Astrocyte of the cerebellum (primary cell): ENCODE results near the gene SGMS1.

Experiments
- DNase-seq: peaks from one replicate; pipeline ENCODE4 v3.0.0-alpha.2; 2011; ENCODE audit warnings: low read depth
- H3K4me3 ChIP-seq: 2 replicates; pipeline ENCODE4 v1.5.1; 2011; ENCODE audit warnings: mild to moderate bottlenecking, low read depth, low read length, moderate library complexity
- in situ Hi-C: cut with HindIII; loops from 2 replicates; pipeline ENCODE4 v1.10.0; 2017; ENCODE audit warnings: low sequenced_read_pairs
- TF ChIP-seq, protein P1 (sequence below): IDR thresholded peaks from 2 replicates; pipeline ENCODE4 v1.5.1; 2012; ENCODE audit warnings: low read length, low read depth, moderate library complexity, mild to moderate bottlenecking; ENCODE audit errors: missing control alignments

The SGMS1 gene

GRCh38 chr10:50286996-50287803 lies 336.6 kb downstream of the SGMS1 start:
- TF ChIP-seq, protein P1, sequence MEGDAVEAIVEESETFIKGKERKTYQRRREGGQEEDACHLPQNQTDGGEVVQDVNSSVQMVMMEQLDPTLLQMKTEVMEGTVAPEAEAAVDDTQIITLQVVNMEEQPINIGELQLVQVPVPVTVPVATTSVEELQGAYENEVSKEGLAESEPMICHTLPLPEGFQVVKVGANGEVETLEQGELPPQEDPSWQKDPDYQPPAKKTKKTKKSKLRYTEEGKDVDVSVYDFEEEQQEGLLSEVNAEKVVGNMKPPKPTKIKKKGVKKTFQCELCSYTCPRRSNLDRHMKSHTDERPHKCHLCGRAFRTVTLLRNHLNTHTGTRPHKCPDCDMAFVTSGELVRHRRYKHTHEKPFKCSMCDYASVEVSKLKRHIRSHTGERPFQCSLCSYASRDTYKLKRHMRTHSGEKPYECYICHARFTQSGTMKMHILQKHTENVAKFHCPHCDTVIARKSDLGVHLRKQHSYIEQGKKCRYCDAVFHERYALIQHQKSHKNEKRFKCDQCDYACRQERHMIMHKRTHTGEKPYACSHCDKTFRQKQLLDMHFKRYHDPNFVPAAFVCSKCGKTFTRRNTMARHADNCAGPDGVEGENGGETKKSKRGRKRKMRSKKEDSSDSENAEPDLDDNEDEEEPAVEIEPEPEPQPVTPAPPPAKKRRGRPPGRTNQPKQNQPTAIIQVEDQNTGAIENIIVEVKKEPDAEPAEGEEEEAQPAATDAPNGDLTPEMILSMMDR = no peak
- in situ Hi-C loops = no loop called here
- no peak overlapping the region for H3K4me3 ChIP-seq

DNA sequence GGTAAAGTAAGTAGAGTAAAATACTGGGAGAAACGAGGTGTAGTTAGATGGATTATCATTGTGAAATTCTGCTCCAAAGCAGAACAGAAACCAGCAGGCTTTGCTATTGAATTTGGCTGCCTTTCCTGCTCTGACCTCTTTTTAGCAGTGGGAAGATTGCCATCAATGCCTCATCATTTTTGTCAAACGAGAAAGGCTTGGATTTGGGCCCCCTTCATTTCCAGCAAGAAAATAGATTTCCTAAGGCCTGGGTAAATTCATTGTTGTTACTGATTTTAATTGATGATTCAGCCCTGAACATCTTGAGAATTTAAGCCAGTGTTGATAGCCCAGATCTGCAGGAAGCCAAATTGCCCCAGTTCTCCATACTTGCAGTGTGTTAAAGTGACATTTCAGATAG lies 337.2 kb downstream of the SGMS1 start:
- TF ChIP-seq, protein P1 = no peak
- H3K4me3 ChIP-seq = no peak overlapping the region
- in situ Hi-C loops = no loop called here
- peak; percentile 45 for DNase-seq

More at GRCh38 chr10:50286996-50287803, 336.6 kb downstream of the SGMS1 start:
- DNase-seq = no peak

DNA sequence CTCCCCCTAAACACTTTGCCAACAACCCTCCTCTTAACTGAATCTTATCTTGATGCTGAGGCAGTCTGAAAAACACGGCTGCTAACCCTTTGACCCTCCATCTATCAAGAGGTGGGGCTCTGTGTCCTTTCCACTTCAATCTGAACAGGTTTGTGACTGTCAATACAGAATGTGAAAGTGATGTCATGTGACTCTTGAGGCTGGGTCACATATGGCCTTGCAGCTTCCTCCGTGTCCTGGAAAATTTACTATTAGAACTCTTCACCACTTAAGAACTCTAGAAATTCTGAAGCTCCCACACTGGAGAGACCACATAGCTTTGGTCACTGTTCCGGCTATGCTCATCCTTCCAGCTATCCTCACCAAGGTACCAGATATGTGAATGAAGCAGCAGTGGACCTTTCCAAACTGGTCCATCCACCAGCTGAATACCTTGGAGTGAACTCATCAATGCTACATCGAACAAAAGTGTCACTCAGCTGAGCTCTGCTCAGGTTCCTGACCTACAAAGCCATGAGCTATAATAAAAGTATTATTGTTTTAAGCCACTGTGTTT lies 341.7 kb downstream of the SGMS1 start:
- H3K4me3 ChIP-seq = no peak overlapping the region
- DNase-seq = no peak
- in situ Hi-C loops = no loop called here
- TF ChIP-seq, protein P1 = no peak

DNA sequence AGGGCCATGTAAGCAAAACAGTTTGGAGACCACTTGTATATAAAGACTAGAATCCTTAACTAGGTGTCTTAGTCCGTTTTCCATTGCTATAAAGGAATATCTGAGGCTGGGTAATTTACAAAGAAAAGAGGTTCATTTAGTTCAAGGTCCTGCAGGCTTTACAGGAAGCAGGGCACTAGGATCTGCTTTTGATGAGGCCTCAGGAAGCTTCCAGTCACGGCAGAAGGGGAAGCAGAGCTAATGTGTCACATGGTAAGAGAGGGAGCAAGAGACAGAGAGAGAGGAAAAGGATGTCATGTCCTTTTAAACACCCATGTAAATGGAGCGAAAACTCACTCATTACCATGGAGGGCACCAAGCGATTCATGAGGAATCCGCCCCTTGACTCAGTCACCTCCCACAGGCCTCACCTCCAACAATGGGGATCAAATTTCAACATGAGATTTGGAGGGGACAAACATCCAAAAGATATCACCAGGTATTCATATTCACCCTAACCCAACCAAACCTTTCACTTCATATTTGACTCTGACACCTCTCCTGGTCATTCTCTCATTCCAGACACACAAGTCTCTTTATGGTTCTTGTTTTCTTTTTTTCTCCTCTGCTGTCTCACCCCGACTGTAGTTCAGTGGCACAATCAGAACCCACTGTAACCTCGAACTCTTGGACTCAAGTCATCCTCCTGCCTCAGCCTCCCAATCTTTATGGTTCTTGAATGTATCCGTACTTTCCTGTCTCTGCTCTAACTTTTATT lies 342.4 kb downstream of the SGMS1 start:
- TF ChIP-seq, protein P1 = no peak
- in situ Hi-C loops = no loop called here
- no peak overlapping the region for H3K4me3 ChIP-seq
- DNase-seq = no peak

DNA sequence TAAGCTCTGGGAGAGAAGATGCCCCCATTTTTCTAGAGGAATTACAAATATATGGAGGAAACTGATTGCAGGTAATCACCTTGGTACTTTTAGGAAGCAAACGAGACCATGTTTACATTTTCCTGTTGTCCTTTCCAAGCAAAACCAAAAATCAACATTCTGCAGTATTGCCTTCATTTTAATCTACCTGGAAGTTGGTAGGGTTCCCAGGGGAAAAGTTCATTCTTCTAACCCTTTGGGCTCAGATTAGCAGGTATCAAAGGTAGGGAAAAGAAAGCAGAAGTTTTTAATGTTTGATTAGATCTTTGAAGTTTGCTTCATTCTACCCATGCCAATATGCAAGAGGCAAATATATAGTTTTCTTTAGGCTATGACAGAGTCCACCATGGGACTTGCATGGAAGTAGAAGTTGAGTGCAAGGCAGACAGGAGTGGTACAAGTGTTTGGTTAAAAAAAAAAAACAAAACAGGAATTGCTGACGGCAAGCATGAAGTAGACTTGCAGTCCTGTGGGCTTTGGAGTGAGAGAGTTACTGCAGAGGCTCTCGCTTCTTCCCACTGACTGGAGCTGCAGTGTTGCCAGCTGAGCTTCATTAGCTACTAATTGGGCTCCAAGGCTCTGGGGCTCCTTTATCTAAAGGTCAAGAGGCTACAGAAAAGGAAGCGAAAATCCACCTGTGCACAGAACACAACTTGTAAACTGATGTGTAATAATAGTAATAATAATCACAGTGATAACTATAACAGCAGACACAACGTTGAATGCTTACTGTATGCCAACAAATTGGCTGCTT lies 343.5 kb downstream of the SGMS1 start:
- no peak for DNase-seq
- TF ChIP-seq, protein P1 = no peak
- no peak overlapping the region for H3K4me3 ChIP-seq
- in situ Hi-C loops = no loop called here

DNA sequence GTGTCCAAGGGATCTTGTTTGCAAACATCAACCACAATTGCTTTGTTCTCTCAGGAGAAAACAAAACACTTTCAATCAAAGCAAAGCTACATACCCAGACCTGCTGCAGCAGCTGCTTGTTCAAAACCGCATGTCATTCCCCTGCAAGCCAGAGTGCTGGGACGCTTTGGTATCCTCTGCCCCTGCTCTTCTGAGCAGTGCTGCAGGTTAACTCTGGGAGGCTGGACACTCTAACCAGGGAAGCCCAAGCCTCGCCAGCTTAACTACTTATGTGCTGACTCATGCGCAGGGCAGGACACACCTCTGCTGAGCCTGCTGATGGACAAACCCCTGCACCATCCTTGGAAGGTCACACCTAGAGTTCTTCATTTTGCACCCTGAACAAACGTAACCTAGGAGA lies 344.3 kb downstream of the SGMS1 start:
- in situ Hi-C loops = no loop called here
- H3K4me3 ChIP-seq = no peak overlapping the region
- no peak for DNase-seq
- TF ChIP-seq, protein P1 = no peak
